H9 (cell line): ENCODE data around the gene FLVCR2. TPM values are rescaled to one million over a fixed set of nuclear protein-coding genes. Genes with fewer than 3 reads are reported as not detected.

Source experiments
- DNase-seq: peaks from one replicate; pipeline ENCODE4 v3.0.0-alpha.2; 2017
- H2AFZ ChIP-seq: one replicate; pipeline ENCODE4 v1.6.1; 2013; ENCODE audit warnings: mild to moderate bottlenecking, low read length, control low read depth, moderate library complexity
- H2AK5ac ChIP-seq: 2 replicates; pipeline ENCODE4 v1.6.1; 2013; ENCODE audit warnings: low read length, control low read depth, mixed read lengths; ENCODE audit not compliant: insufficient read length
- H2BK120ac ChIP-seq: one replicate; pipeline ENCODE4 v1.6.1; 2013; ENCODE audit warnings: low read depth, mild to moderate bottlenecking, low read length, control low read depth, inconsistent platforms; ENCODE audit not compliant: poor library complexity, severe bottlenecking
- H2BK12ac ChIP-seq: 2 replicates; pipeline ENCODE4 v1.6.1; 2013; ENCODE audit warnings: low read length, control low read depth, mixed read lengths, low read depth; ENCODE audit not compliant: insufficient read length
- H2BK15ac ChIP-seq: 2 replicates; pipeline ENCODE4 v1.6.1; 2013; ENCODE audit warnings: low read depth, low read length, control low read depth
- H2BK20ac ChIP-seq: one replicate; pipeline ENCODE4 v1.6.1; 2013; ENCODE audit warnings: low read depth, mild to moderate bottlenecking, low read length, control low read depth, inconsistent platforms; ENCODE audit not compliant: poor library complexity, severe bottlenecking
- H2BK5ac ChIP-seq: 2 replicates; pipeline ENCODE4 v1.6.1; 2013; ENCODE audit warnings: low read length, control low read depth, mixed read lengths; ENCODE audit not compliant: insufficient read length
- H3K14ac ChIP-seq: 2 replicates; pipeline ENCODE4 v1.6.1; 2013; ENCODE audit warnings: low read length, control low read depth; ENCODE audit not compliant: insufficient read depth
- H3K18ac ChIP-seq: 2 replicates; pipeline ENCODE4 v1.6.1; 2013; ENCODE audit warnings: low read depth, mild to moderate bottlenecking, mixed read lengths, low read length, control low read depth; ENCODE audit not compliant: insufficient read length
- H3K23ac ChIP-seq: 2 replicates; pipeline ENCODE4 v1.6.1; 2013; ENCODE audit warnings: low read length, control low read depth, mixed read lengths, low read depth; ENCODE audit not compliant: insufficient read length
- H3K23me2 ChIP-seq: 2 replicates; pipeline ENCODE4 v1.6.1; 2013; ENCODE audit warnings: low read depth, mild to moderate bottlenecking, mixed read lengths, low read length, control low read depth; ENCODE audit not compliant: insufficient read length, poor library complexity, severe bottlenecking
- H3K27ac ChIP-seq: 2 replicates; pipeline ENCODE4 v1.5.1; 2013; ENCODE audit warnings: low read length, control low read depth, mixed read lengths, low read depth; ENCODE audit not compliant: insufficient read length
- H3K27me3 ChIP-seq: 2 replicates; pipeline ENCODE4 v1.6.1; 2013; ENCODE audit warnings: low read length, control low read depth, inconsistent platforms; ENCODE audit not compliant: insufficient read depth
- H3K4ac ChIP-seq: 2 replicates; pipeline ENCODE4 v1.6.1; 2013; ENCODE audit warnings: low read depth, mild to moderate bottlenecking, control low read depth, inconsistent platforms, low read length, moderate library complexity
- H3K4me1 ChIP-seq: 2 replicates; pipeline ENCODE4 v1.6.1; 2013; ENCODE audit warnings: low read length, control low read depth, inconsistent platforms; ENCODE audit not compliant: insufficient read depth
- H3K4me2 ChIP-seq: 2 replicates; pipeline ENCODE4 v1.6.1; 2013; ENCODE audit warnings: low read length, control low read depth, mixed read lengths; ENCODE audit not compliant: insufficient read length, insufficient read depth
- H3K56ac ChIP-seq: 2 replicates; pipeline ENCODE4 v1.6.1; 2013; ENCODE audit warnings: low read depth, mild to moderate bottlenecking, mixed read lengths, low read length, control low read depth; ENCODE audit not compliant: insufficient read length
- H3K79me1 ChIP-seq: 2 replicates; pipeline ENCODE4 v1.6.1; 2013; ENCODE audit warnings: low read depth, mild to moderate bottlenecking, moderate library complexity, low read length, control low read depth, inconsistent platforms; ENCODE audit not compliant: insufficient read depth, poor library complexity, severe bottlenecking
- H3K79me2 ChIP-seq: 2 replicates; pipeline ENCODE4 v1.6.1; 2013; ENCODE audit warnings: low read length, control low read depth, inconsistent platforms; ENCODE audit not compliant: insufficient read depth
- H3K9ac ChIP-seq: 2 replicates; pipeline ENCODE4 v1.6.1; 2013; ENCODE audit warnings: low read length, control low read depth, mixed read lengths; ENCODE audit not compliant: insufficient read length; ENCODE audit errors: extremely low read depth
- H3K9me3 ChIP-seq: one replicate; pipeline ENCODE4 v1.6.1; 2013; ENCODE audit warnings: low read depth, low read length, inconsistent platforms; ENCODE audit not compliant: control insufficient read depth
- H3T11ph ChIP-seq: one replicate; pipeline ENCODE4 v1.6.1; 2013; ENCODE audit warnings: mild to moderate bottlenecking, low read length, control low read depth, inconsistent platforms
- H4K20me1 ChIP-seq: one replicate; pipeline ENCODE4 v1.6.1; 2013; ENCODE audit not compliant: control insufficient read depth, insufficient read length, insufficient read depth
- H4K5ac ChIP-seq: 2 replicates; pipeline ENCODE4 v1.6.1; 2013; ENCODE audit warnings: low read depth, mild to moderate bottlenecking, mixed read lengths, low read length, control low read depth; ENCODE audit not compliant: insufficient read length
- H4K8ac ChIP-seq: replicated peaks from 2 replicates; pipeline ENCODE4 v1.6.1; 2013; ENCODE audit warnings: low read length, control low read depth, mixed read lengths, low read depth; ENCODE audit not compliant: insufficient read length
- H4K91ac ChIP-seq: 2 replicates; pipeline ENCODE4 v1.6.1; 2013; ENCODE audit warnings: low read depth, mild to moderate bottlenecking, moderate library complexity, mixed read lengths, low read length, control low read depth; ENCODE audit not compliant: insufficient read length
- H3K27ac Mint-ChIP-seq, 3 experiments: 2 replicates in 2 of 3; 3 replicates in 1 of 3; pipeline ENCODE4 v1.8.0; 2020 to 2021; ENCODE audit warnings: mixed read lengths in 3 of 3, mild to moderate bottlenecking in 1 of 3, moderate library complexity in 1 of 3
- H3K27me3 Mint-ChIP-seq: 2 replicates; pipeline ENCODE4 v1.8.0; 2021; ENCODE audit warnings: low read depth, mild to moderate bottlenecking, moderate library complexity, mixed read lengths
- H3K36me3 Mint-ChIP-seq, 3 experiments: 2 replicates in 2 of 3; 3 replicates in 1 of 3; pipeline ENCODE4 v1.8.0; 2020 to 2021; ENCODE audit warnings: low read depth in 3 of 3, mixed read lengths in 3 of 3; ENCODE audit not compliant: insufficient read depth in 1 of 3
- H3K4me1 Mint-ChIP-seq, 2 experiments: 2 replicates each; pipeline ENCODE4 v1.8.0; 2020; ENCODE audit warnings: mixed read lengths in 2 of 2
- H3K4me3 Mint-ChIP-seq, 2 experiments: 2 replicates in 1 of 2; 3 replicates in 1 of 2; pipeline ENCODE4 v1.8.0; 2020 to 2021; ENCODE audit warnings: mild to moderate bottlenecking in 2 of 2, mixed read lengths in 2 of 2, moderate library complexity in 1 of 2
- H3K9me3 Mint-ChIP-seq, 2 experiments: 2 replicates in 1 of 2; 3 replicates in 1 of 2; pipeline ENCODE4 v1.8.0; 2020; ENCODE audit warnings: mild to moderate bottlenecking in 2 of 2, mixed read lengths in 2 of 2, moderate library complexity in 1 of 2
- CTCF ChIP-seq: fragments of 200-600 bp; sonication (generic); conservative IDR thresholded peaks from 3 replicates; pipeline ENCODE4 v1.8.0; 2021; ENCODE audit warnings: antibody characterized with exemption, mild to moderate bottlenecking
- WGBS: extraction: QIAGEN DNeasy Blood & Tissue Kit; methylation state at CpG from one replicate; pipeline ENCODE4 v1.1.7; 2013; ENCODE audit warnings: missing lambda C conversion rate, low lambda C conversion rate, mixed read lengths; ENCODE audit not compliant: insufficient read length; ENCODE audit errors: extremely low coverage; 5-methylcytosine and 5-hydroxymethylcytosine counted together
- total RNA-seq: library from RNA; stranded (reverse); gene quantifications from 2 replicates; pipeline ENCODE4 v1.2.1, GENCODE V29; 2021

The FLVCR2 gene
- total RNA-seq, 1 experiment from 2014 or later = 7.1 TPM

- H3K79me1 ChIP-seq = no peaks in the 10 kb centered on the region
- no peak for DNase-seq
Measured at GRCh38 chr14:75660238-75660629, 81.8 kb downstream of the FLVCR2 start.

More at GRCh38 chr14:75660238-75660629, 81.8 kb downstream of the FLVCR2 start:
- Mint-ChIP-seq H3K27ac (peak overlapping the region; percentile 80 to 98 (median 97)), H3K36me3 (peaks cover 13 to 29% (median 25%) of the 10 kb centered on the region in 3 experiments; a peak in 5 of 7 replicates), H3K9me3 (no peaks in the 10 kb centered on the region), H3K4me3 (peak overlapping the region; percentile 93), H3K4me1 (peaks cover 5 to 17% of the 10 kb centered on the region in 2 experiments), H3K27me3 (no peaks in the 10 kb centered on the region; the same call in 1 of the 2 replicates)
- no peak overlapping the region for H2AK5ac ChIP-seq
- H3K23ac ChIP-seq = no peak overlapping the region
- no peak overlapping the region for H3K56ac ChIP-seq
- peak overlapping the region; percentile 77 for H3K4me2 ChIP-seq
- H2BK12ac ChIP-seq = no peak overlapping the region
- no peak overlapping the region for H2AFZ ChIP-seq
- no peak overlapping the region for H3K4ac ChIP-seq
- H2BK5ac ChIP-seq = no peak overlapping the region
- no peaks in the 10 kb centered on the region for H3K4me1 ChIP-seq
- no peak for TF ChIP-seq CTCF
- no peak overlapping the region for H4K5ac ChIP-seq
- H2BK20ac ChIP-seq = no peak overlapping the region
- H4K8ac ChIP-seq = no peak overlapping the region
- peak overlapping the region; percentile 41 for H3K9ac ChIP-seq
- H2BK15ac ChIP-seq = no peak overlapping the region
- no CpG with 5 or more reads among the region's 4 CpGs for WGBS
- H3K23me2 ChIP-seq = peaks cover 4% of the 10 kb centered on the region
- no peaks in the 10 kb centered on the region for H3K27me3 ChIP-seq
- H3K79me2 ChIP-seq = peaks cover 4% of the 10 kb centered on the region; the same call in 1 of the 2 replicates
- H4K20me1 ChIP-seq = no peaks in the 10 kb centered on the region
- H3T11ph ChIP-seq = no peak overlapping the region
- no peak overlapping the region for H3K14ac ChIP-seq
- H4K91ac ChIP-seq = no peak overlapping the region
- no peak overlapping the region for H3K18ac ChIP-seq
- no peak overlapping the region for H3K27ac ChIP-seq
- H3K9me3 ChIP-seq = no peaks in the 10 kb centered on the region
- no peak overlapping the region for H2BK120ac ChIP-seq
